ENCODE measurements around the gene POLR1C. TPM values are rescaled to one million over a fixed set of nuclear protein-coding genes. Genes with fewer than 3 reads are reported as not detected.

The POLR1C gene
- 43.3 to 56.9 TPM (median 44.6 TPM) in 5 replicates for total RNA-seq (2022; extraction: Qiagen RNA extraction)

GRCh38 chr6:43516697-43517504 is at the start of gene POLR1C, which contains the start of gene YIPF3:
POLR1C (plus strand) TSS chr6:43517089; CDS start chr6:43517110, 21 bp downstream.
YIPF3 (minus strand) TSS chr6:43516926; CDS start chr6:43516807, 119 bp downstream.

GRCh38 chr6:43477235-43478007 is 39.5 kb upstream of the POLR1C start, which contains the start of gene TJAP1:
TJAP1 (plus strand) TSS chr6:43477570; CDS start chr6:43499002, 21,432 bp downstream.

DNA sequence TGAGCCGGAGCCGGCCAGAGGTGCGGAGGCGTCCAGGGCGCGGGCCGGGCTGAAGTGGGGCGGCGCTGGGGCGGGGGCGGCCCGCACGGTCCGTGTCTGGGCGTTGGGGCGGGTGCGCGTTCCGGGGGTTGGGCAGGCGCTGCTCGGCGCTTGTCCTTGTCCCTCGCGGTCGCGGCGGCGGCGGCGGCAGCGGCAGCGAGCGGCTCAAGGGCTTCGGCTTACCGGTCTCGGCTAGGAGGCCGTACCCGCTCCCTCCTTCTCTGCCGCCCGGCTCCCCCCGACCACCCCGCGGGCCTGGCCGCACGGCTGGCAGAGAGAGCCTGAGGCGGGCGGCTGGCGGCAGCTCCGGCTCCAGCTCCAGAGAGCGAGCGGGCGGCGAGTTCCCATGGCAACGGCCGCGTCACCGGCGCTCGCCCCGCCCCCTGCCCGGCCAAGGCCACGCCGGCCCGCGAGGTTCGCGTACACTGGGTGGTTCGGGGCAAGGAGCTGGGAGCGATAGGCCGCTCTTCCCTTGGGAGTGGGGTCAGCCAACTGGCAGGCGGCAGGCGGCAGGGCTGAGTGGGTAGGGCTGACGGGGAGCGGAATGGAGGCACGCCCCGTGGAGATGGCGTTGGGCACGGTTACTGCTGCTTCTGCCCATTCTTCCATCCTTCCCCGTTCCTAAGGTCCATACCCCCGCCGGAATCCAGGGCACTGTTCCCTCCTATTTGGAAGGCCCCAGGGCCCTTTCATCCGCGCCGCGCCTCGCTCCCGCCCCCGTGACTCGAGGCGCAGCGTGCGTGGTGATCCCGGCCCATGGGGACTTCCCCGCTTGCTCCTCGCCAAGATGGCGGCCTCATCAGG is 6.7 kb upstream of the POLR1C start, which contains the start of gene LRRC73:
Gene LRRC73, minus strand, starts transcription at position 363 of the 843 bp plus-strand sequence. CDS start 561 bp downstream, outside the sequence.

Other genes with a start within 250 kb of the POLR1C start
- not detected in 5 replicates for gene SLC22A7, start 218.8 kb upstream of the POLR1C start, total RNA-seq (2022; extraction: Qiagen RNA extraction)
- gene CRIP3, start 208.3 kb upstream of the POLR1C start, total RNA-seq (2022; extraction: Qiagen RNA extraction), result 0.27 to 0.62 TPM (median 0.37 TPM) in 5 replicates
- gene ZNF318, start 147.4 kb upstream of the POLR1C start, total RNA-seq (2022; extraction: Qiagen RNA extraction), result 3.9 to 5.4 TPM (median 4.7 TPM) in 5 replicates
- gene ABCC10, start 89.5 kb upstream of the POLR1C start, total RNA-seq (2022; extraction: Qiagen RNA extraction), result 6.0 to 11.5 TPM (median 9.5 TPM) in 5 replicates
- gene DLK2, start 61.5 kb upstream of the POLR1C start, total RNA-seq (2022; extraction: Qiagen RNA extraction), result 5.6 to 9.0 TPM (median 8.9 TPM) in 5 replicates
- 15.3 to 19.5 TPM (median 17.9 TPM) in 5 replicates for gene TJAP1, start 39.5 kb upstream of the POLR1C start, total RNA-seq (2022; extraction: Qiagen RNA extraction)
- 0.48 to 1.2 TPM (median 1.1 TPM) in 5 replicates for gene LRRC73, start 6.7 kb upstream of the POLR1C start, total RNA-seq (2022; extraction: Qiagen RNA extraction)
- 67.8 to 70.6 TPM (median 69.1 TPM) in 5 replicates for gene YIPF3, start 163 bp upstream of the POLR1C start, total RNA-seq (2022; extraction: Qiagen RNA extraction)
- gene XPO5, start 58.9 kb downstream of the POLR1C start, total RNA-seq (2022; extraction: Qiagen RNA extraction), result 23.5 to 28.5 TPM (median 26.2 TPM) in 5 replicates
- 8.1 to 10.2 TPM (median 8.4 TPM) in 5 replicates for gene POLH, start 59.1 kb downstream of the POLR1C start, total RNA-seq (2022; extraction: Qiagen RNA extraction)
- 15.4 to 19.6 TPM (median 17.6 TPM) in 5 replicates for gene GTPBP2, start 112.2 kb downstream of the POLR1C start, total RNA-seq (2022; extraction: Qiagen RNA extraction)
- gene MAD2L1BP, start 118.8 kb downstream of the POLR1C start, total RNA-seq (2022; extraction: Qiagen RNA extraction), result 34.3 to 36.8 TPM (median 35.9 TPM) in 5 replicates
- gene RSPH9, start 127.9 kb downstream of the POLR1C start, total RNA-seq (2022; extraction: Qiagen RNA extraction), result 0.15 to 0.27 TPM (median 0.17 TPM) in 5 replicates
- 47.1 to 51.8 TPM (median 50.0 TPM) in 5 replicates for gene MRPS18A, start 170.7 kb downstream of the POLR1C start, total RNA-seq (2022; extraction: Qiagen RNA extraction)

All from A549 treated with AZD2906 at 1 μM for 4 hours (cell line).